Measurements from ENCODE around the gene MYL5.
"Not testable (repeated sequence)": the region's sequence is repeated elsewhere in the genome, so short reads cannot be mapped to it uniquely, and the experiment has no call there.

MYL5 gene

GRCh38 chr4:669806-670559 lies 4.4 kb upstream of the MYL5 start:
- DNase-seq (ENCODE audit: low read depth in 2 of 3, low spot score in 2 of 3) = not testable (repeated sequence)

- no peak for DNase-seq (ENCODE audit: low read depth in 2 of 3, low spot score in 2 of 3)
These were observed 2.6 kb upstream of the MYL5 start for GRCh38 chr4:671769-672168.

GRCh38 chr4:673349-674091 lies 822 bp upstream of the MYL5 start:
- no peak for DNase-seq (ENCODE audit: low read depth in 2 of 3, low spot score in 2 of 3)

GRCh38 chr4:675036-675882 lies 917 bp downstream of the MYL5 start:
- no peak for DNase-seq (ENCODE audit: low read depth in 2 of 3, low spot score in 2 of 3)

GRCh38 chr4:675980-676870 lies 1.9 kb downstream of the MYL5 start:
- no peak for DNase-seq (ENCODE audit: low read depth in 2 of 3, low spot score in 2 of 3)

GRCh38 chr4:676871-677235 lies 2.5 kb downstream of the MYL5 start:
- DNase-seq (ENCODE audit: low read depth in 2 of 3, low spot score in 2 of 3) = no peak

GRCh38 chr4:677431-678293 lies 3.3 kb downstream of the MYL5 start:
- DNase-seq (ENCODE audit: low read depth in 2 of 3, low spot score in 2 of 3) = no peak

GRCh38 chr4:678331-679103 lies 4.2 kb downstream of the MYL5 start:
- DNase-seq (ENCODE audit: low read depth in 2 of 3, low spot score in 2 of 3) = no peak

- DNase-seq (ENCODE audit: low read depth in 2 of 3, low spot score in 2 of 3) = no peak
These were observed 4.8 kb downstream of the MYL5 start for GRCh38 chr4:679104-679481.

- no peak for DNase-seq (ENCODE audit: low read depth in 2 of 3, low spot score in 2 of 3)
These were observed 5.3 kb downstream of the MYL5 start for GRCh38 chr4:679629-680028.

GRCh38 chr4:680091-680490 lies 5.7 kb downstream of the MYL5 start:
- DNase-seq (ENCODE audit: low read depth in 2 of 3, low spot score in 2 of 3) = no peak

GRCh38 chr4:680551-680927 lies 6.2 kb downstream of the MYL5 start:
- DNase-seq (ENCODE audit: low read depth in 2 of 3, low spot score in 2 of 3) = no peak

- DNase-seq (ENCODE audit: low read depth in 2 of 3, low spot score in 2 of 3) = peak in 1 of 3 experiments; percentile 38
These were observed 6.7 kb downstream of the MYL5 start for GRCh38 chr4:680928-681645.

- no peak for DNase-seq (ENCODE audit: low read depth in 2 of 3, low spot score in 2 of 3)
These were observed 7.6 kb downstream of the MYL5 start for GRCh38 chr4:681736-682451.

GRCh38 chr4:682490-683172 lies 8.3 kb downstream of the MYL5 start:
- no peak for DNase-seq (ENCODE audit: low read depth in 2 of 3, low spot score in 2 of 3)

GRCh38 chr4:683247-683897 lies 9.0 kb downstream of the MYL5 start:
- DNase-seq (ENCODE audit: low read depth in 2 of 3, low spot score in 2 of 3) = no peak

All from activated CD8-positive, alpha-beta memory T cell treated with anti-CD3 and anti-CD28 coated beads for 48 hours (primary cell).